ENCODE data around the gene GART.
"Not testable (repeated sequence)": the region's sequence is repeated elsewhere in the genome, so short reads cannot be mapped to it uniquely, and the experiment has no call there.

Gene GART

GRCh38 chr21:33540711-33541104, 1.2 kb downstream of the GART start:
- no peak overlapping the region for H3K9ac ChIP-seq (ENCODE audit: low read length)
- H3K4me3 ChIP-seq (ENCODE audit: low read depth in 1 of 2, low read length in 2 of 2) = no peak overlapping the region
- H3K9me3 ChIP-seq (ENCODE audit: low read length) = no peaks in the 10 kb centered on the region
- H3K4me1 ChIP-seq (ENCODE audit: insufficient read depth, low read length) = peaks cover 21% of the 10 kb centered on the region
- no peaks in the 10 kb centered on the region for H3K27me3 ChIP-seq (ENCODE audit: control insufficient read depth in 1 of 2, insufficient read depth in 2 of 2, low read length in 2 of 2)
- no peak overlapping the region for H3K27ac ChIP-seq (ENCODE audit: low read depth, low read length)
- peaks cover 24% of the 10 kb centered on the region for H3K36me3 ChIP-seq (ENCODE audit: insufficient read depth, low read length)

GRCh38 chr21:33539616-33540015, 2.3 kb downstream of the GART start:
- no peak overlapping the region for H3K27ac ChIP-seq (ENCODE audit: low read depth, low read length)

GRCh38 chr21:33537212-33537611, 4.7 kb downstream of the GART start:
- H3K9ac ChIP-seq (ENCODE audit: low read length) = no peak overlapping the region
- no peak overlapping the region for H3K4me3 ChIP-seq (ENCODE audit: low read depth in 1 of 2, low read length in 2 of 2)
- H3K27me3 ChIP-seq (ENCODE audit: control insufficient read depth in 1 of 2, insufficient read depth in 2 of 2, low read length in 2 of 2) = no peaks in the 10 kb centered on the region
- peaks cover 4% of the 10 kb centered on the region for H3K4me1 ChIP-seq (ENCODE audit: insufficient read depth, low read length)
- H3K36me3 ChIP-seq (ENCODE audit: insufficient read depth, low read length) = peaks cover 55% of the 10 kb centered on the region
- no peak overlapping the region for H3K27ac ChIP-seq (ENCODE audit: low read depth, low read length)
- H3K9me3 ChIP-seq (ENCODE audit: low read length) = no peaks in the 10 kb centered on the region

More at GRCh38 chr21:33539616-33540015, 2.3 kb downstream of the GART start:
- Histone ChIP-seq H3K9ac (ENCODE audit: low read length) (no peak overlapping the region), H3K27me3 (ENCODE audit: control insufficient read depth in 1 of 2, insufficient read depth in 2 of 2, low read length in 2 of 2) (no peaks in the 10 kb centered on the region), H3K36me3 (ENCODE audit: insufficient read depth, low read length) (peaks cover 35% of the 10 kb centered on the region), H3K9me3 (ENCODE audit: low read length) (no peaks in the 10 kb centered on the region), H3K4me3 (ENCODE audit: low read depth in 1 of 2, low read length in 2 of 2) (no peak overlapping the region), H3K4me1 (ENCODE audit: insufficient read depth, low read length) (peaks cover 10% of the 10 kb centered on the region)

- no peak overlapping the region for H3K27ac ChIP-seq (ENCODE audit: low read depth, low read length)
- no peaks in the 10 kb centered on the region for H3K4me1 ChIP-seq (ENCODE audit: insufficient read depth, low read length)
- H3K27me3 ChIP-seq (ENCODE audit: control insufficient read depth in 1 of 2, insufficient read depth in 2 of 2, low read length in 2 of 2) = no peaks in the 10 kb centered on the region
- H3K9ac ChIP-seq (ENCODE audit: low read length) = no peak overlapping the region
- no peak overlapping the region for H3K4me3 ChIP-seq (ENCODE audit: low read depth in 1 of 2, low read length in 2 of 2)
- no peaks in the 10 kb centered on the region for H3K9me3 ChIP-seq (ENCODE audit: low read length)
- H3K36me3 ChIP-seq (ENCODE audit: insufficient read depth, low read length) = peaks cover 74% of the 10 kb centered on the region
Observed at GRCh38 chr21:33531007-33531406, 10.9 kb downstream of the GART start.

GRCh38 chr21:33522953-33523349, 19.0 kb downstream of the GART start:
- Histone ChIP-seq H3K36me3 (ENCODE audit: insufficient read depth, low read length) (peaks cover 33% of the 10 kb centered on the region), H3K27ac (ENCODE audit: low read depth, low read length) (no peak overlapping the region), H3K9ac (ENCODE audit: low read length) (no peak overlapping the region), H3K27me3 (ENCODE audit: control insufficient read depth in 1 of 2, insufficient read depth in 2 of 2, low read length in 2 of 2) (no peaks in the 10 kb centered on the region), H3K4me3 (ENCODE audit: low read depth in 1 of 2, low read length in 2 of 2) (no peak overlapping the region), H3K4me1 (ENCODE audit: insufficient read depth, low read length) (no peaks in the 10 kb centered on the region), H3K9me3 (ENCODE audit: low read length) (no peaks in the 10 kb centered on the region)

GRCh38 chr21:33522297-33522952, 19.5 kb downstream of the GART start:
- no peak overlapping the region for H3K9ac ChIP-seq (ENCODE audit: low read length)
- no peaks in the 10 kb centered on the region for H3K9me3 ChIP-seq (ENCODE audit: low read length)
- no peaks in the 10 kb centered on the region for H3K27me3 ChIP-seq (ENCODE audit: control insufficient read depth in 1 of 2, insufficient read depth in 2 of 2, low read length in 2 of 2)
- H3K36me3 ChIP-seq (ENCODE audit: insufficient read depth, low read length) = peaks cover 33% of the 10 kb centered on the region
- H3K4me1 ChIP-seq (ENCODE audit: insufficient read depth, low read length) = no peaks in the 10 kb centered on the region
- no peak overlapping the region for H3K4me3 ChIP-seq (ENCODE audit: low read depth in 1 of 2, low read length in 2 of 2)
- no peak overlapping the region for H3K27ac ChIP-seq (ENCODE audit: low read depth, low read length)

- H3K9ac ChIP-seq (ENCODE audit: low read length) = no peak overlapping the region
- H3K27ac ChIP-seq (ENCODE audit: low read depth, low read length) = no peak overlapping the region
- H3K27me3 ChIP-seq (ENCODE audit: control insufficient read depth in 1 of 2, insufficient read depth in 2 of 2, low read length in 2 of 2) = no peaks in the 10 kb centered on the region
- H3K36me3 ChIP-seq (ENCODE audit: insufficient read depth, low read length) = peaks cover 46% of the 10 kb centered on the region
- H3K4me1 ChIP-seq (ENCODE audit: insufficient read depth, low read length) = no peaks in the 10 kb centered on the region
- H3K9me3 ChIP-seq (ENCODE audit: low read length) = no peaks in the 10 kb centered on the region
- no peak overlapping the region for H3K4me3 ChIP-seq (ENCODE audit: low read depth in 1 of 2, low read length in 2 of 2)
Observed at GRCh38 chr21:33518899-33519298, 23.0 kb downstream of the GART start.

- Histone ChIP-seq H3K36me3 (ENCODE audit: insufficient read depth, low read length) (peaks cover 60% of the 10 kb centered on the region), H3K4me3 (ENCODE audit: low read depth in 1 of 2, low read length in 2 of 2) (no peak overlapping the region)
Observed at GRCh38 chr21:33514229-33514628, 27.7 kb downstream of the GART start.

GRCh38 chr21:33512481-33512880, 29.4 kb downstream of the GART start:
- H3K36me3 ChIP-seq (ENCODE audit: insufficient read depth, low read length) = peaks cover 47% of the 10 kb centered on the region
- no peak overlapping the region for H3K4me3 ChIP-seq (ENCODE audit: low read depth in 1 of 2, low read length in 2 of 2)
- H3K9ac ChIP-seq (ENCODE audit: low read length) = no peak overlapping the region

More at GRCh38 chr21:33514229-33514628, 27.7 kb downstream of the GART start:
- Histone ChIP-seq H3K9ac (ENCODE audit: low read length) (no peak overlapping the region), H3K27ac (ENCODE audit: low read depth, low read length) (no peak overlapping the region), H3K9me3 (ENCODE audit: low read length) (no peaks in the 10 kb centered on the region), H3K4me1 (ENCODE audit: insufficient read depth, low read length) (no peaks in the 10 kb centered on the region), H3K27me3 (ENCODE audit: control insufficient read depth in 1 of 2, insufficient read depth in 2 of 2, low read length in 2 of 2) (no peaks in the 10 kb centered on the region)

GRCh38 chr21:33511639-33512038, 30.3 kb downstream of the GART start:
- Histone ChIP-seq H3K4me3 (ENCODE audit: low read depth in 1 of 2, low read length in 2 of 2) (no peak overlapping the region), H3K4me1 (ENCODE audit: insufficient read depth, low read length) (no peaks in the 10 kb centered on the region), H3K27ac (ENCODE audit: low read depth, low read length) (no peak overlapping the region), H3K36me3 (ENCODE audit: insufficient read depth, low read length) (peaks cover 39% of the 10 kb centered on the region), H3K27me3 (ENCODE audit: control insufficient read depth in 1 of 2, insufficient read depth in 2 of 2, low read length in 2 of 2) (no peaks in the 10 kb centered on the region), H3K9me3 (ENCODE audit: low read length) (no peaks in the 10 kb centered on the region), H3K9ac (ENCODE audit: low read length) (no peak overlapping the region)

More at GRCh38 chr21:33512481-33512880, 29.4 kb downstream of the GART start:
- H3K27me3 ChIP-seq (ENCODE audit: control insufficient read depth in 1 of 2, insufficient read depth in 2 of 2, low read length in 2 of 2) = no peaks in the 10 kb centered on the region
- no peaks in the 10 kb centered on the region for H3K4me1 ChIP-seq (ENCODE audit: insufficient read depth, low read length)
- H3K27ac ChIP-seq (ENCODE audit: low read depth, low read length) = no peak overlapping the region
- no peaks in the 10 kb centered on the region for H3K9me3 ChIP-seq (ENCODE audit: low read length)

GRCh38 chr21:33510826-33511225, 31.1 kb downstream of the GART start:
- Histone ChIP-seq H3K36me3 (ENCODE audit: insufficient read depth, low read length) (peaks cover 36% of the 10 kb centered on the region), H3K4me3 (ENCODE audit: low read depth in 1 of 2, low read length in 2 of 2) (no peak overlapping the region), H3K9ac (ENCODE audit: low read length) (no peak overlapping the region), H3K9me3 (ENCODE audit: low read length) (no peaks in the 10 kb centered on the region), H3K4me1 (ENCODE audit: insufficient read depth, low read length) (no peaks in the 10 kb centered on the region), H3K27ac (ENCODE audit: low read depth, low read length) (no peak overlapping the region), H3K27me3 (ENCODE audit: control insufficient read depth in 1 of 2, insufficient read depth in 2 of 2, low read length in 2 of 2) (no peaks in the 10 kb centered on the region)

- H3K27me3 ChIP-seq (ENCODE audit: control insufficient read depth in 1 of 2, insufficient read depth in 2 of 2, low read length in 2 of 2); H3K4me3 ChIP-seq (ENCODE audit: low read depth in 1 of 2, low read length in 2 of 2); H3K27ac ChIP-seq (ENCODE audit: low read depth, low read length); H3K4me1 ChIP-seq (ENCODE audit: insufficient read depth, low read length); H3K9me3 ChIP-seq (ENCODE audit: low read length); H3K9ac ChIP-seq (ENCODE audit: low read length): not testable (repeated sequence)
- H3K36me3 ChIP-seq (ENCODE audit: insufficient read depth, low read length) = peaks cover 29% of the 10 kb centered on the region
Observed at GRCh38 chr21:33507003-33507402, 34.9 kb downstream of the GART start.

All from muscle layer of colon (tissue), 2 donors.